OCI-LY3 (cell line): ENCODE data around the gene SSTR4.

Experiments
- H2AFZ ChIP-seq: fragments of 200-600, 300-600 bp; shearing (Covaris generic); 2 replicates; pipeline ENCODE4 v1.6.0; 2014; ENCODE audit warnings: antibody characterized with exemption, low read depth, low read length
- H3K27ac ChIP-seq: fragments of 200-600, 300-600 bp; sonication (generic); 2 replicates; pipeline ENCODE4 v1.5.1; 2014; ENCODE audit warnings: mild to moderate bottlenecking, low read length, moderate library complexity, mixed read lengths
- H3K27me3 ChIP-seq: fragments of 200-600, 300-600 bp; sonication (generic); 2 replicates; pipeline ENCODE4 v1.6.1; 2014; ENCODE audit warnings: low read depth, low read length, mixed read lengths
- H3K36me3 ChIP-seq: fragments of 200-600, 300-600 bp; sonication (generic); replicated peaks from 2 replicates; pipeline ENCODE3; 2014; ENCODE audit warnings: low read depth, low read length, mixed read lengths
- H3K4me1 ChIP-seq: fragments of 300-600, 200-600 bp; sonication (generic); 2 replicates; pipeline ENCODE4 v1.6.1; 2014; ENCODE audit warnings: low read length, mixed read lengths
- H3K4me2 ChIP-seq: fragments of 200-600, 300-600 bp; sonication (generic); 2 replicates; pipeline ENCODE4 v1.6.1; 2014; ENCODE audit warnings: low read length, mixed read lengths
- H3K4me3 ChIP-seq: fragments of 300-600, 200-600 bp; sonication (generic); 2 replicates; pipeline ENCODE4 v1.5.1; 2014; ENCODE audit warnings: antibody characterized with exemption, mild to moderate bottlenecking, low read length, moderate library complexity
- H3K79me2 ChIP-seq: fragments of 300-600, 200-600 bp; shearing (Covaris generic); 2 replicates; pipeline ENCODE4 v1.6.1; 2014; ENCODE audit warnings: mild to moderate bottlenecking, low read length, mixed read lengths
- H3K9ac ChIP-seq: fragments of 300-600, 200-600 bp; shearing (Covaris generic); 2 replicates; pipeline ENCODE4 v1.6.0; 2014; ENCODE audit warnings: mild to moderate bottlenecking, low read length, moderate library complexity
- H3K9me3 ChIP-seq: fragments of 200-600, 300-600 bp; shearing (Covaris generic); 2 replicates; pipeline ENCODE4 v1.6.1; 2014; ENCODE audit warnings: low read length, mixed read lengths; ENCODE audit not compliant: insufficient read depth
- H4K20me1 ChIP-seq: fragments of 200-600, 300-600 bp; sonication (generic); 2 replicates; pipeline ENCODE4 v1.6.1; 2016; ENCODE audit warnings: low read length, mixed read lengths; ENCODE audit not compliant: insufficient read depth
- EZH2phosphoT487 ChIP-seq: fragments of 200-600 bp; shearing (Covaris generic); IDR thresholded peaks from 2 replicates; pipeline ENCODE4 v1.6.1; 2018; ENCODE audit warnings: antibody characterized with exemption, mixed run types, low read depth
- TF ChIP-seq, protein P1 (sequence below): fragments of 200-600, 300-600 bp; sonication (generic); IDR thresholded peaks from 2 replicates; pipeline ENCODE4 v1.5.1; 2014; ENCODE audit warnings: antibody characterized with exemption, low read length, low read depth

Gene SSTR4

DNA sequence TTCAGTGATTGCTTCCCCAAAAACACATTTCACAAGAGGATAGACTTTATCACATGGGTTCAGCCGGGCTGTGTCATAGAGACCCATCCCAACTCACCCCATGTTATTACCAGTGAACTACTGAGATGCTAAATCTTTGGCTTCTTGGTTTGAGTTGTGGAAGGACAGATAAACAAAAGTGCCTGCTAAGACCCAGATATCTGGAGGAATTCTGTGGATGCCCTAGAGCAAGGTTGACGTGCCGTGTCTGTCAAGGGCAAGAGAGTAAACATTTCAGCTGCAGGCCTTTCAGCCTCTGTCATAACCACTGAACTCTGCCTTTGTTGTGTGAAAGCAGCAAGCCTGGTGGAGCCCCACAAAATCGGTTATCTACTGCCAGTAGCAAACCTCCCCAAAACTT is 25.5 kb downstream of the SSTR4 start:
- no peak overlapping the region for H2AFZ ChIP-seq
- H3K79me2 ChIP-seq, result no peaks in the 10 kb centered on the region
- no peak overlapping the region for H3K4me3 ChIP-seq
- TF ChIP-seq, protein P1, sequence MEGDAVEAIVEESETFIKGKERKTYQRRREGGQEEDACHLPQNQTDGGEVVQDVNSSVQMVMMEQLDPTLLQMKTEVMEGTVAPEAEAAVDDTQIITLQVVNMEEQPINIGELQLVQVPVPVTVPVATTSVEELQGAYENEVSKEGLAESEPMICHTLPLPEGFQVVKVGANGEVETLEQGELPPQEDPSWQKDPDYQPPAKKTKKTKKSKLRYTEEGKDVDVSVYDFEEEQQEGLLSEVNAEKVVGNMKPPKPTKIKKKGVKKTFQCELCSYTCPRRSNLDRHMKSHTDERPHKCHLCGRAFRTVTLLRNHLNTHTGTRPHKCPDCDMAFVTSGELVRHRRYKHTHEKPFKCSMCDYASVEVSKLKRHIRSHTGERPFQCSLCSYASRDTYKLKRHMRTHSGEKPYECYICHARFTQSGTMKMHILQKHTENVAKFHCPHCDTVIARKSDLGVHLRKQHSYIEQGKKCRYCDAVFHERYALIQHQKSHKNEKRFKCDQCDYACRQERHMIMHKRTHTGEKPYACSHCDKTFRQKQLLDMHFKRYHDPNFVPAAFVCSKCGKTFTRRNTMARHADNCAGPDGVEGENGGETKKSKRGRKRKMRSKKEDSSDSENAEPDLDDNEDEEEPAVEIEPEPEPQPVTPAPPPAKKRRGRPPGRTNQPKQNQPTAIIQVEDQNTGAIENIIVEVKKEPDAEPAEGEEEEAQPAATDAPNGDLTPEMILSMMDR, result no peak
- no peak for TF ChIP-seq EZH2phosphoT487
- no peaks in the 10 kb centered on the region for H4K20me1 ChIP-seq
- H3K4me1 ChIP-seq, result peaks cover 12% of the 10 kb centered on the region; the same call in 1 of the 2 replicates
- H3K9ac ChIP-seq, result no peak overlapping the region
- H3K4me2 ChIP-seq, result no peak overlapping the region
- H3K36me3 ChIP-seq, result no peaks in the 10 kb centered on the region
- H3K9me3 ChIP-seq, result no peaks in the 10 kb centered on the region
- peaks cover 24% of the 10 kb centered on the region for H3K27me3 ChIP-seq
- no peak overlapping the region for H3K27ac ChIP-seq

- Histone ChIP-seq H2AFZ (no peak overlapping the region), H3K36me3 (no peaks in the 10 kb centered on the region), H3K4me1 (peaks cover 15% of the 10 kb centered on the region; the same call in 1 of the 2 replicates), H3K27me3 (peaks cover 18% of the 10 kb centered on the region), H3K9me3 (no peaks in the 10 kb centered on the region), H3K4me2 (no peak overlapping the region), H3K9ac (no peak overlapping the region), H4K20me1 (no peaks in the 10 kb centered on the region), H3K4me3 (no peak overlapping the region), H3K79me2 (no peaks in the 10 kb centered on the region), H3K27ac (no peak overlapping the region)
- TF ChIP-seq, protein P1, result no peak
- TF ChIP-seq EZH2phosphoT487, result no peak
These were observed 26.1 kb downstream of the SSTR4 start for GRCh38 chr20:23061262-23061661.

- Histone ChIP-seq H3K4me3 (no peak overlapping the region), H4K20me1 (no peaks in the 10 kb centered on the region), H3K79me2 (no peaks in the 10 kb centered on the region), H3K27ac (no peak overlapping the region), H3K4me1 (peaks cover 15% of the 10 kb centered on the region; the same call in 1 of the 2 replicates), H3K9ac (no peak overlapping the region), H3K9me3 (no peaks in the 10 kb centered on the region), H3K4me2 (no peak overlapping the region), H3K36me3 (no peaks in the 10 kb centered on the region), H3K27me3 (peaks cover 11% of the 10 kb centered on the region), H2AFZ (no peak overlapping the region)
- TF ChIP-seq EZH2phosphoT487, result no peak
- TF ChIP-seq, protein P1, result peak; percentile 27
These were observed 26.8 kb downstream of the SSTR4 start for GRCh38 chr20:23061734-23062561.

- H3K4me3 ChIP-seq, result no peak overlapping the region
- H3K4me2 ChIP-seq, result no peak overlapping the region
- no peaks in the 10 kb centered on the region for H3K79me2 ChIP-seq
- H3K27me3 ChIP-seq, result peaks cover 8% of the 10 kb centered on the region; the same call in 1 of the 2 replicates
- H2AFZ ChIP-seq, result no peak overlapping the region
- no peak for TF ChIP-seq EZH2phosphoT487
- TF ChIP-seq, protein P1, result no peak
- H3K27ac ChIP-seq, result no peak overlapping the region
- no peaks in the 10 kb centered on the region for H3K36me3 ChIP-seq
- H4K20me1 ChIP-seq, result no peaks in the 10 kb centered on the region
- no peaks in the 10 kb centered on the region for H3K9me3 ChIP-seq
- no peak overlapping the region for H3K9ac ChIP-seq
- peaks cover 15% of the 10 kb centered on the region; the same call in 1 of the 2 replicates for H3K4me1 ChIP-seq
These were observed 27.5 kb downstream of the SSTR4 start for GRCh38 chr20:23062632-23063031.
